Neutrophil (primary cell): ENCODE results near the gene DAB1.

Experiments
- H3K27ac ChIP-seq: fragments of 200-600 bp; sonication (generic); 2 replicates; pipeline ENCODE4 v1.5.1; 2016; ENCODE audit warnings: mild to moderate bottlenecking, moderate library complexity
- H3K27me3 ChIP-seq: fragments of 200-600 bp; sonication (generic); 2 replicates; pipeline ENCODE4 v1.6.0; 2016; ENCODE audit warnings: mild to moderate bottlenecking
- H3K36me3 ChIP-seq: fragments of 200-600 bp; sonication (generic); 2 replicates; pipeline ENCODE4 v1.5.1; 2017
- H3K4me1 ChIP-seq, 2 experiments: fragments of 200-600 bp in 1 of 2; sonication (generic) in 1 of 2; 1 replicate in 1 of 2; 2 replicates in 1 of 2; pipeline versions ENCODE4 v1.5.1 to v1.6.1; 2013 to 2016; ENCODE audit warnings: low read depth in 1 of 2, low read length in 1 of 2, mild to moderate bottlenecking in 1 of 2, moderate library complexity in 1 of 2; ENCODE audit not compliant: control insufficient read depth in 1 of 2, insufficient read depth in 1 of 2
- H3K4me3 ChIP-seq, 2 experiments: fragments of 200-600 bp in 1 of 2; sonication (generic) in 1 of 2; 1 replicate in 1 of 2; 2 replicates in 1 of 2; pipeline ENCODE4 v1.5.1; 2013 to 2016; ENCODE audit warnings: low read depth in 1 of 2, low read length in 1 of 2, mild to moderate bottlenecking in 1 of 2, moderate library complexity in 1 of 2
- H3K9me3 ChIP-seq: fragments of 200-600 bp; sonication (generic); 2 replicates; pipeline ENCODE4 v1.5.1; 2016
- CTCF ChIP-seq: fragments of 200-600 bp; sonication (generic); IDR thresholded peaks from 2 replicates; pipeline ENCODE4 v1.5.1; 2016; ENCODE audit warnings: antibody characterized with exemption

The DAB1 gene

GRCh38 chr1:57040811-57041210 is 383.0 kb downstream of the DAB1 start:
- Histone ChIP-seq H3K4me3 (no peak overlapping the region), H3K4me1 (no peaks in the 10 kb centered on the region), H3K36me3 (no peaks in the 10 kb centered on the region), H3K9me3 (no peaks in the 10 kb centered on the region), H3K27me3 (no peaks in the 10 kb centered on the region), H3K27ac (no peak overlapping the region)
- TF ChIP-seq CTCF = no peak

- TF ChIP-seq CTCF = no peak
- H3K4me1 ChIP-seq = no peaks in the 10 kb centered on the region
- H3K36me3 ChIP-seq = no peaks in the 10 kb centered on the region
- H3K27me3 ChIP-seq = no peaks in the 10 kb centered on the region
- no peaks in the 10 kb centered on the region for H3K9me3 ChIP-seq
- no peak overlapping the region for H3K27ac ChIP-seq
- H3K4me3 ChIP-seq = no peak overlapping the region
These were observed 386.9 kb downstream of the DAB1 start for GRCh38 chr1:57036641-57037579.

GRCh38 chr1:57034713-57035112 is 389.1 kb downstream of the DAB1 start:
- H3K27me3 ChIP-seq = no peaks in the 10 kb centered on the region
- no peaks in the 10 kb centered on the region for H3K36me3 ChIP-seq
- no peak for TF ChIP-seq CTCF
- no peak overlapping the region for H3K4me3 ChIP-seq
- H3K4me1 ChIP-seq = no peaks in the 10 kb centered on the region
- H3K27ac ChIP-seq = no peak overlapping the region
- no peaks in the 10 kb centered on the region for H3K9me3 ChIP-seq

- Histone ChIP-seq H3K36me3 (no peaks in the 10 kb centered on the region), H3K27ac (no peak overlapping the region), H3K9me3 (no peaks in the 10 kb centered on the region), H3K27me3 (no peaks in the 10 kb centered on the region), H3K4me1 (no peaks in the 10 kb centered on the region), H3K4me3 (no peak overlapping the region)
- no peak for TF ChIP-seq CTCF
These were observed 390.4 kb downstream of the DAB1 start for GRCh38 chr1:57033222-57034001.

GRCh38 chr1:57026624-57027354 is 397.1 kb downstream of the DAB1 start:
- H3K9me3 ChIP-seq = no peaks in the 10 kb centered on the region
- no peaks in the 10 kb centered on the region for H3K4me1 ChIP-seq
- TF ChIP-seq CTCF = no peak
- no peaks in the 10 kb centered on the region for H3K27me3 ChIP-seq
- no peak overlapping the region for H3K27ac ChIP-seq
- no peak overlapping the region for H3K4me3 ChIP-seq
- no peaks in the 10 kb centered on the region for H3K36me3 ChIP-seq
